Stimulated activated naive B cell treated with anti-CD40 and anti-IgM and Interleukin-4, amounts not matched to agents 10 μg/mL and 1 μg/mL and 100 μg/mL, for 72 hours (primary cell): ENCODE measurements around the gene POLR1D.

Experiments
- ATAC-seq, 2 donors: fragments of 150-1000 bp; cut with Tn5 transposase; replicated peaks; 2 replicates each; pipeline ENCODE4 v1.10.0; 2021; ENCODE audit warnings: moderate library complexity in 1 of 2
- DNase-seq: peaks from one replicate; pipeline ENCODE4 v3.0.0; 2021
- H3K27ac Mint-ChIP-seq: one replicate; pipeline ENCODE4 v1.8.0; 2022; ENCODE audit warnings: mild to moderate bottlenecking, mixed read lengths
- H3K27me3 Mint-ChIP-seq, 2 donors: one replicate each; pipeline ENCODE4 v1.8.0; 2022; ENCODE audit warnings: mixed read lengths in 2 of 2
- H3K36me3 Mint-ChIP-seq, 2 donors: one replicate each; pipeline ENCODE4 v1.8.0; 2022; ENCODE audit warnings: mixed read lengths in 2 of 2, mild to moderate bottlenecking in 1 of 2
- H3K4me1 Mint-ChIP-seq, 2 donors: one replicate each; pipeline ENCODE4 v1.8.0; 2022; ENCODE audit warnings: mixed read lengths in 2 of 2, mild to moderate bottlenecking in 1 of 2
- H3K4me3 Mint-ChIP-seq, 2 donors: one replicate each; pipeline ENCODE4 v1.8.0; 2022; ENCODE audit warnings: mild to moderate bottlenecking in 2 of 2, mixed read lengths in 2 of 2, moderate library complexity in 1 of 2
- H3K9me3 Mint-ChIP-seq, 2 donors: one replicate each; pipeline ENCODE4 v1.8.0; 2022; ENCODE audit warnings: mixed read lengths in 2 of 2, mild to moderate bottlenecking in 1 of 2

POLR1D gene

GRCh38 chr13:27637289-27637626 is 15.6 kb downstream of the POLR1D start:
- Mint-ChIP-seq H3K36me3 (peaks cover 18 to 30% of the 10 kb centered on the region in 2 donors), H3K27ac (no peak overlapping the region), H3K27me3 (no peaks in the 10 kb centered on the region), H3K4me3 (no peak overlapping the region), H3K4me1 (peaks cover 11 to 45% of the 10 kb centered on the region in 2 donors), H3K9me3 (no peaks in the 10 kb centered on the region)
- DNase-seq: no peak
- ATAC-seq: no peak

GRCh38 chr13:27638001-27638400 is 16.3 kb downstream of the POLR1D start:
- peaks cover 12 to 45% of the 10 kb centered on the region in 2 donors for H3K4me1 Mint-ChIP-seq

GRCh38 chr13:27638521-27638920 is 16.8 kb downstream of the POLR1D start:
- Mint-ChIP-seq H3K9me3 (no peaks in the 10 kb centered on the region), H3K27ac (no peak overlapping the region), H3K36me3 (peaks cover 15 to 26% of the 10 kb centered on the region in 2 donors), H3K4me3 (no peak overlapping the region), H3K4me1 (peaks cover 14 to 49% of the 10 kb centered on the region in 2 donors), H3K27me3 (no peaks in the 10 kb centered on the region)
- DNase-seq (no peak), ATAC-seq (no peak)

More at GRCh38 chr13:27638001-27638400, 16.3 kb downstream of the POLR1D start:
- Mint-ChIP-seq H3K27ac (no peak overlapping the region), H3K36me3 (peaks cover 15 to 26% of the 10 kb centered on the region in 2 donors), H3K9me3 (no peaks in the 10 kb centered on the region), H3K27me3 (no peaks in the 10 kb centered on the region), H3K4me3 (no peak overlapping the region)
- no peak for ATAC-seq
- DNase-seq: no peak

GRCh38 chr13:27639186-27639585 is 17.5 kb downstream of the POLR1D start:
- DNase-seq (no peak), ATAC-seq (no peak)
- H3K4me3 Mint-ChIP-seq: no peak overlapping the region
- peaks cover 15 to 49% of the 10 kb centered on the region in 2 donors for H3K4me1 Mint-ChIP-seq
- H3K27me3 Mint-ChIP-seq: no peaks in the 10 kb centered on the region
- no peaks in the 10 kb centered on the region for H3K9me3 Mint-ChIP-seq
- H3K27ac Mint-ChIP-seq: no peak overlapping the region
- H3K36me3 Mint-ChIP-seq: peaks cover 12 to 25% of the 10 kb centered on the region in 2 donors

GRCh38 chr13:27641711-27642502 is 20.2 kb downstream of the POLR1D start:
- Mint-ChIP-seq H3K27ac (no peak overlapping the region), H3K4me3 (no peak overlapping the region), H3K36me3 (peaks cover 28 to 37% of the 10 kb centered on the region in 2 donors), H3K9me3 (peaks cover 0 to 2% of the 10 kb centered on the region in 2 donors), H3K27me3 (no peaks in the 10 kb centered on the region), H3K4me1 (peaks cover 18 to 41% of the 10 kb centered on the region in 2 donors)
- DNase-seq: no peak
- no peak for ATAC-seq

- Mint-ChIP-seq H3K27ac (no peak overlapping the region), H3K9me3 (peaks cover 0 to 2% of the 10 kb centered on the region in 2 donors), H3K4me3 (no peak overlapping the region), H3K36me3 (peaks cover 32 to 35% of the 10 kb centered on the region in 2 donors), H3K4me1 (peaks cover 16 to 30% of the 10 kb centered on the region in 2 donors), H3K27me3 (no peaks in the 10 kb centered on the region)
- ATAC-seq: peak; percentile 46 to 56
- no peak for DNase-seq
Observed at GRCh38 chr13:27643334-27644132, 21.8 kb downstream of the POLR1D start.

GRCh38 chr13:27644302-27644701 is 22.6 kb downstream of the POLR1D start:
- Mint-ChIP-seq H3K27ac (peak overlapping the region; percentile 7), H3K9me3 (peaks cover 0 to 2% of the 10 kb centered on the region in 2 donors), H3K4me3 (no peak overlapping the region), H3K36me3 (peaks cover 35 to 39% of the 10 kb centered on the region in 2 donors), H3K4me1 (peaks cover 14 to 23% of the 10 kb centered on the region in 2 donors), H3K27me3 (no peaks in the 10 kb centered on the region)
- no peak for ATAC-seq
- DNase-seq: no peak

GRCh38 chr13:27650312-27650711 is 28.6 kb downstream of the POLR1D start:
- ATAC-seq (no peak), DNase-seq (no peak)
- Mint-ChIP-seq H3K27ac (no peak overlapping the region), H3K36me3 (peaks cover 55 to 59% of the 10 kb centered on the region in 2 donors), H3K4me3 (no peak overlapping the region), H3K27me3 (no peaks in the 10 kb centered on the region), H3K9me3 (peaks cover 6 to 7% of the 10 kb centered on the region in 2 donors), H3K4me1 (peaks cover 0 to under 1% of the 10 kb centered on the region in 2 donors)

GRCh38 chr13:27654059-27654458 is 32.4 kb downstream of the POLR1D start:
- no peaks in the 10 kb centered on the region for H3K4me1 Mint-ChIP-seq
- ATAC-seq (no peak), DNase-seq (no peak)
- H3K27ac Mint-ChIP-seq: no peak overlapping the region
- H3K9me3 Mint-ChIP-seq: peaks cover 6% of the 10 kb centered on the region in 2 donors
- no peak overlapping the region for H3K4me3 Mint-ChIP-seq
- H3K36me3 Mint-ChIP-seq: peaks cover 40% of the 10 kb centered on the region in 2 donors
- no peaks in the 10 kb centered on the region for H3K27me3 Mint-ChIP-seq

GRCh38 chr13:27654816-27655215 is 33.1 kb downstream of the POLR1D start:
- Mint-ChIP-seq H3K4me3 (no peak overlapping the region), H3K4me1 (no peaks in the 10 kb centered on the region), H3K9me3 (peaks cover 4 to 5% of the 10 kb centered on the region in 2 donors), H3K27ac (no peak overlapping the region), H3K27me3 (no peaks in the 10 kb centered on the region), H3K36me3 (peaks cover 36 to 38% of the 10 kb centered on the region in 2 donors)
- ATAC-seq (no peak), DNase-seq (no peak)

GRCh38 chr13:27657724-27658123 is 36.0 kb downstream of the POLR1D start:
- H3K4me1 Mint-ChIP-seq: peaks cover 4 to 5% of the 10 kb centered on the region in 2 donors
- no peak for DNase-seq
- peaks cover 25% of the 10 kb centered on the region in 2 donors for H3K36me3 Mint-ChIP-seq
- H3K4me3 Mint-ChIP-seq: no peak overlapping the region
- H3K27ac Mint-ChIP-seq: no peak overlapping the region
- H3K27me3 Mint-ChIP-seq: no peaks in the 10 kb centered on the region
- ATAC-seq: no peak
- H3K9me3 Mint-ChIP-seq: no peaks in the 10 kb centered on the region

GRCh38 chr13:27658546-27658945 is 36.9 kb downstream of the POLR1D start:
- H3K27ac Mint-ChIP-seq: no peak overlapping the region
- DNase-seq (no peak), ATAC-seq (no peak)
- no peaks in the 10 kb centered on the region for H3K27me3 Mint-ChIP-seq
- peaks cover 4 to 5% of the 10 kb centered on the region in 2 donors for H3K4me1 Mint-ChIP-seq
- H3K36me3 Mint-ChIP-seq: peaks cover 20% of the 10 kb centered on the region in 2 donors
- no peaks in the 10 kb centered on the region for H3K9me3 Mint-ChIP-seq
- H3K4me3 Mint-ChIP-seq: no peak overlapping the region

- H3K4me1 Mint-ChIP-seq: peaks cover 4 to 5% of the 10 kb centered on the region in 2 donors
- H3K27me3 Mint-ChIP-seq: no peaks in the 10 kb centered on the region
- H3K4me3 Mint-ChIP-seq: no peak overlapping the region
- no peaks in the 10 kb centered on the region for H3K9me3 Mint-ChIP-seq
- ATAC-seq (no peak), DNase-seq (no peak)
- H3K27ac Mint-ChIP-seq: no peak overlapping the region
- peaks cover 20 to 24% of the 10 kb centered on the region in 2 donors for H3K36me3 Mint-ChIP-seq
Observed at GRCh38 chr13:27659145-27659865, 37.6 kb downstream of the POLR1D start.

GRCh38 chr13:27660511-27660910 is 38.8 kb downstream of the POLR1D start:
- no peak for ATAC-seq
- Mint-ChIP-seq H3K27ac (no peak overlapping the region), H3K4me3 (no peak overlapping the region), H3K4me1 (peaks cover 4 to 5% of the 10 kb centered on the region in 2 donors), H3K36me3 (peaks cover 17 to 29% of the 10 kb centered on the region in 2 donors), H3K9me3 (no peaks in the 10 kb centered on the region), H3K27me3 (no peaks in the 10 kb centered on the region)
- DNase-seq: no peak
